ENCODE results near the gene TSPAN13. TPM values are rescaled to one million over a fixed set of nuclear protein-coding genes. Genes with fewer than 3 reads are reported as not detected.
"Not testable (repeated sequence)": the region's sequence is repeated elsewhere in the genome, so short reads cannot be mapped to it uniquely, and the experiment has no call there.

The TSPAN13 gene
- total and polyA plus RNA-seq, 2 donors (not counting 1 experiment from before 2014, with no cell fraction given): 23.0 to 26.2 TPM

DNA sequence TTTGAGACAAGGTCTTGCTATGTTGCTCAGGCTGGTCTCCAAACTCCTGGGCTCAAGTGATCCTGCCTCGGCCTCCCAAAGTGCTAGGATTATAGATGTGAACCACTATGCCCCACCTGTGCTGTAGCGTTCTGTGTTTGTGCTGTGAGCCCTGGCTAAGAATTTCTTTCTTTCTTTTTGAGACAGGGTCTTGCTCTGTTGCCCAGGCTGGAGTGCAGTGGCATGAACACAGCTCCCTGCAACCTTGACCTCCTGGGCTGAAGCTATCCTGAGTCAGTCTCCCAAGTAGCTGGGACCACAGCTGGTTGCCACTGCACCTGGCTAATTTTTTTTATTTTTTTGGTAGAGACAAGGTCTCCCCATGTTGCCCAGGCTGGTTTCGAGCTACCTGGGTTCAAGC, 11.4 kb downstream of the TSPAN13 start:
- no peak overlapping the region for H2AFZ ChIP-seq (ENCODE audit: insufficient read depth, low read depth, low read length, poor library complexity, severe bottlenecking)
- Mint-ChIP-seq H3K4me3 (no peak overlapping the region), H3K27ac (peak overlapping the region; percentile 57), H3K9me3 (ENCODE audit: insufficient read depth) (no peaks in the 10 kb centered on the region), H3K27me3 (no peaks in the 10 kb centered on the region), H3K4me1 (peaks cover 78% of the 10 kb centered on the region)
- H3K4me2 ChIP-seq (replicated peaks; ENCODE audit: low read depth, low read length, poor library complexity, severe bottlenecking): peak overlapping the region; percentile 1
- H3K27me3 ChIP-seq (replicated peaks in 1 of 4; ENCODE audit: control extremely low read depth in 1 of 4, control insufficient read depth in 3 of 4, insufficient read depth in 4 of 4, low read length in 3 of 4): no peaks in the 10 kb centered on the region
- TF ChIP-seq EZH2 (IDR thresholded peaks at IDR 0.05; ENCODE audit: borderline replicate concordance, insufficient read depth, low read depth, low read length, poor library complexity, severe bottlenecking) (no peak), CTCF (IDR thresholded peaks at IDR 0.05) (no peak)
- DNase-seq (no peak), ATAC-seq (ENCODE audit: low read depth) (no peak)
- H3K4me3 ChIP-seq (ENCODE audit: control extremely low read depth in 1 of 5, extremely low read depth in 1 of 5, insufficient read depth in 1 of 5, low read depth in 2 of 5, low read length in 4 of 5): no peak overlapping the region
- peaks cover 0 to 13% of the 10 kb centered on the region in 2 experiments for H3K36me3 ChIP-seq (replicated peaks in 1 of 2; ENCODE audit: control extremely low read depth in 1 of 2, control insufficient read depth in 1 of 2, extremely low read depth in 1 of 2, insufficient read depth in 2 of 2, low read length in 1 of 2)
- peaks cover 38 to 61% of the 10 kb centered on the region in 2 donors for H3K4me1 ChIP-seq (ENCODE audit: control insufficient read depth in 2 of 2, insufficient read depth in 2 of 2, low read length in 2 of 2)
- ChIA-PET CTCF (interaction anchor here (1.0 kb wide), 1 partner anchor 71 kb away, joined by 3 read pairs; no protein-coding TSS in a partner anchor), POLR2A (no interaction called here)
- no peaks in the 10 kb centered on the region for H3K9me3 ChIP-seq (ENCODE audit: control extremely low read depth in 1 of 3, control insufficient read depth in 2 of 3, insufficient read depth in 1 of 3, low read length in 2 of 3)
- peaks cover 100% of the 10 kb centered on the region for H3K79me2 ChIP-seq (ENCODE audit: control insufficient read depth, insufficient read depth, low read length)
- H4K20me1 ChIP-seq (ENCODE audit: control insufficient read depth, insufficient read depth, low read length, poor library complexity, severe bottlenecking): peaks cover 69% of the 10 kb centered on the region
- intact Hi-C loops (cut with micrococcal nuclease): no loop called here
- peak overlapping the region in 1 of 2 donors; percentile 59 for H3K27ac ChIP-seq (ENCODE audit: low read length in 2 of 2)
- no peak overlapping the region for H3K9ac ChIP-seq (ENCODE audit: low read length)
- WGBS (ENCODE audit: insufficient coverage): 97% methylated on average over 3 of the region's 3 CpGs

DNA sequence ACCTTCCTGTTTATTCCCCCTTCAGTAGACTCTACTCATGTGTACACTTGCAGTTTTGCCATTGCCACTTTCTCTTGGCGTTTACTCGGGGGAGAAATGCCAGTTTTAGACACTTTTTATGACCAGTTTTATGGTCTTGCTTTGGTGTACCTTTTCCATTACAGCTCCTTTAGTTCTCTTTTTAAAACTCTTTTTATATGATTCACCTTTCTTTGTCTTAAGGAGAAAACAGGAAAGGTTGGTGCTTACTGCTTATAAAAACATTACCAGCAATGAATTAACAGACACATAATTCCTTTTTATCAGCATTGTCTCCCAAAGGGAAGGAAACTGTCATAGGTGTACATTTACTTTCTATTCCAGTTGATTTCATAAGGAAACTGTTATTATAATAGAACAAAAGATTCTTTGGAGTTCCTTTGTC, 11.9 kb downstream of the TSPAN13 start:
- peaks cover 74% of the 10 kb centered on the region for H3K4me1 Mint-ChIP-seq
- DNase-seq (no peak), ATAC-seq (ENCODE audit: low read depth) (no peak)
- intact Hi-C loops (cut with micrococcal nuclease): no loop called here
- H2AFZ ChIP-seq (ENCODE audit: insufficient read depth, low read depth, low read length, poor library complexity, severe bottlenecking): no peak overlapping the region
- no peak overlapping the region for H3K4me3 ChIP-seq (ENCODE audit: control extremely low read depth in 1 of 5, extremely low read depth in 1 of 5, insufficient read depth in 1 of 5, low read depth in 2 of 5, low read length in 4 of 5)
- H3K27ac ChIP-seq (ENCODE audit: low read length in 2 of 2): peak overlapping the region in 1 of 2 donors; percentile 59
- no peaks in the 10 kb centered on the region for H3K27me3 Mint-ChIP-seq
- TF ChIP-seq EZH2 (IDR thresholded peaks at IDR 0.05; ENCODE audit: borderline replicate concordance, insufficient read depth, low read depth, low read length, poor library complexity, severe bottlenecking): no peak
- no peak for TF ChIP-seq CTCF (IDR thresholded peaks at IDR 0.05)
- peak overlapping the region; percentile 57 for H3K27ac Mint-ChIP-seq
- no peak overlapping the region for H3K4me3 Mint-ChIP-seq
- peak overlapping the region; percentile 1 for H3K4me2 ChIP-seq (replicated peaks; ENCODE audit: low read depth, low read length, poor library complexity, severe bottlenecking)
- CTCF ChIA-PET: interaction anchor here (1.0 kb wide), 1 partner anchor 71 kb away, joined by 3 read pairs; no protein-coding TSS in a partner anchor
- 75% methylated on average over 2 of the region's 2 CpGs for WGBS (ENCODE audit: insufficient coverage)
- H3K9ac ChIP-seq (ENCODE audit: low read length): no peak overlapping the region
- H3K9me3 ChIP-seq (ENCODE audit: control extremely low read depth in 1 of 3, control insufficient read depth in 2 of 3, insufficient read depth in 1 of 3, low read length in 2 of 3): no peaks in the 10 kb centered on the region
- peaks cover 36 to 56% of the 10 kb centered on the region in 2 donors for H3K4me1 ChIP-seq (ENCODE audit: control insufficient read depth in 2 of 2, insufficient read depth in 2 of 2, low read length in 2 of 2)
- peaks cover 0 to 13% of the 10 kb centered on the region in 2 experiments for H3K36me3 ChIP-seq (replicated peaks in 1 of 2; ENCODE audit: control extremely low read depth in 1 of 2, control insufficient read depth in 1 of 2, extremely low read depth in 1 of 2, insufficient read depth in 2 of 2, low read length in 1 of 2)
- POLR2A ChIA-PET: no interaction called here
- peaks cover 70% of the 10 kb centered on the region for H4K20me1 ChIP-seq (ENCODE audit: control insufficient read depth, insufficient read depth, low read length, poor library complexity, severe bottlenecking)
- H3K9me3 Mint-ChIP-seq (ENCODE audit: insufficient read depth): no peaks in the 10 kb centered on the region
- peaks cover 99% of the 10 kb centered on the region for H3K79me2 ChIP-seq (ENCODE audit: control insufficient read depth, insufficient read depth, low read length)
- no peaks in the 10 kb centered on the region for H3K27me3 ChIP-seq (replicated peaks in 1 of 4; ENCODE audit: control extremely low read depth in 1 of 4, control insufficient read depth in 3 of 4, insufficient read depth in 4 of 4, low read length in 3 of 4)

GRCh38 chr7:16769994-16770393, 16.4 kb downstream of the TSPAN13 start:
- H2AFZ ChIP-seq (ENCODE audit: insufficient read depth, low read depth, low read length, poor library complexity, severe bottlenecking); H3K4me3 Mint-ChIP-seq; H3K27ac ChIP-seq (ENCODE audit: low read length in 2 of 2); H3K4me2 ChIP-seq (replicated peaks; ENCODE audit: low read depth, low read length, poor library complexity, severe bottlenecking); H3K9ac ChIP-seq (ENCODE audit: low read length); H3K27me3 ChIP-seq (replicated peaks in 1 of 4; ENCODE audit: control extremely low read depth in 1 of 4, control insufficient read depth in 3 of 4, insufficient read depth in 4 of 4, low read length in 3 of 4); H3K27me3 Mint-ChIP-seq; ATAC-seq (ENCODE audit: low read depth); H3K27ac Mint-ChIP-seq; POLR2A ChIA-PET; H3K9me3 ChIP-seq (ENCODE audit: control extremely low read depth in 1 of 3, control insufficient read depth in 2 of 3, insufficient read depth in 1 of 3, low read length in 2 of 3); H3K9me3 Mint-ChIP-seq (ENCODE audit: insufficient read depth); DNase-seq; H3K4me3 ChIP-seq (ENCODE audit: control extremely low read depth in 1 of 5, extremely low read depth in 1 of 5, insufficient read depth in 1 of 5, low read depth in 2 of 5, low read length in 4 of 5): not testable (repeated sequence)
- intact Hi-C loops (cut with micrococcal nuclease): loop anchor here (5.0 kb wide), 1 partner anchor 493 kb away; no protein-coding TSS in a partner anchor
- CTCF ChIA-PET: interaction anchor here (1.1 kb wide), 2 partner anchors 31 to 148 kb away, joined by 3 to 5 read pairs; no protein-coding TSS in a partner anchor
- Histone ChIP-seq H3K79me2 (ENCODE audit: control insufficient read depth, insufficient read depth, low read length) (peaks cover 99% of the 10 kb centered on the region), H4K20me1 (ENCODE audit: control insufficient read depth, insufficient read depth, low read length, poor library complexity, severe bottlenecking) (peaks cover 76% of the 10 kb centered on the region), H3K4me1 (ENCODE audit: control insufficient read depth in 2 of 2, insufficient read depth in 2 of 2, low read length in 2 of 2) (peaks cover 23 to 46% of the 10 kb centered on the region in 2 donors), H3K36me3 (replicated peaks in 1 of 2; ENCODE audit: control extremely low read depth in 1 of 2, control insufficient read depth in 1 of 2, extremely low read depth in 1 of 2, insufficient read depth in 2 of 2, low read length in 1 of 2) (peaks cover 0 to 13% of the 10 kb centered on the region in 2 experiments)
- WGBS (ENCODE audit: insufficient coverage): 100% methylated on average over 1 of the region's 3 CpGs
- H3K4me1 Mint-ChIP-seq: peaks cover 62% of the 10 kb centered on the region

All from B cell (primary cell).